GM23248 (cell line): ENCODE results near the gene CHST8. TPM values are rescaled to one million over a fixed set of nuclear protein-coding genes. Genes with fewer than 3 reads are reported as not detected.

Experiments used
- DNase-seq: peaks from one replicate; pipeline ENCODE4 v3.0.0-alpha.2; 2015
- H2AFZ ChIP-seq: fragments of 200-600 bp; sonication (generic); 2 replicates; pipeline ENCODE4 v1.6.1; 2016; ENCODE audit warnings: antibody characterized with exemption
- H3F3A ChIP-seq: fragments of 200-600 bp; sonication (generic); 2 replicates; pipeline ENCODE4 v1.6.1; 2016; ENCODE audit warnings: mild to moderate bottlenecking, antibody characterized with exemption, mixed run types; ENCODE audit not compliant: insufficient read depth
- H3K27ac ChIP-seq: fragments of 200-600 bp; sonication (generic); 2 replicates; pipeline ENCODE4 v1.5.1; 2016; ENCODE audit warnings: mild to moderate bottlenecking
- H3K27me3 ChIP-seq: fragments of 200-600 bp; sonication (generic); replicated peaks from 2 replicates; pipeline ENCODE4 v1.6.1; 2016; ENCODE audit warnings: mild to moderate bottlenecking; ENCODE audit not compliant: insufficient read depth
- H3K36me3 ChIP-seq: fragments of 200-600 bp; sonication (generic); 2 replicates; pipeline ENCODE4 v1.6.1; 2016; ENCODE audit warnings: low read depth, mild to moderate bottlenecking
- H3K4me1 ChIP-seq: fragments of 200-600 bp; sonication (generic); 2 replicates; pipeline ENCODE4 v1.6.1; 2016; ENCODE audit warnings: mild to moderate bottlenecking; ENCODE audit not compliant: insufficient read depth
- H3K4me2 ChIP-seq: fragments of 200-600 bp; sonication (generic); one replicate; pipeline ENCODE4 v1.6.1; 2016; ENCODE audit warnings: mild to moderate bottlenecking; ENCODE audit not compliant: unreplicated experiment
- H3K4me3 ChIP-seq: fragments of 200-600 bp; sonication (generic); 2 replicates; pipeline ENCODE4 v1.5.1; 2016; ENCODE audit warnings: mild to moderate bottlenecking
- H3K79me2 ChIP-seq: fragments of 200-600 bp; sonication (generic); 2 replicates; pipeline ENCODE4 v1.6.1; 2016; ENCODE audit warnings: mild to moderate bottlenecking; ENCODE audit not compliant: insufficient read depth
- H3K9ac ChIP-seq: fragments of 200-600 bp; sonication (generic); 2 replicates; pipeline ENCODE4 v1.6.1; 2016; ENCODE audit warnings: mild to moderate bottlenecking
- H3K9me2 ChIP-seq: fragments of 200-600 bp; sonication (generic); 2 replicates; pipeline ENCODE4 v1.6.1; 2016; ENCODE audit warnings: mixed run types, mild to moderate bottlenecking, moderate library complexity; ENCODE audit not compliant: insufficient read depth
- H3K9me3 ChIP-seq: fragments of 200-600 bp; sonication (generic); one replicate; pipeline ENCODE4 v1.6.1; 2017; ENCODE audit warnings: low read depth
- H4K20me1 ChIP-seq: fragments of 200-600 bp; sonication (generic); 2 replicates; pipeline ENCODE4 v1.6.0; 2016; ENCODE audit not compliant: insufficient read depth
- EZH2 ChIP-seq: fragments of 200-600 bp; sonication (generic); IDR thresholded peaks from 2 replicates; pipeline ENCODE4 v1.6.1; 2018; ENCODE audit warnings: antibody characterized with exemption, mild to moderate bottlenecking; ENCODE audit not compliant: insufficient read depth, poor library complexity, severe bottlenecking
- EZH2phosphoT487 ChIP-seq: fragments of 200-600 bp; sonication (generic); IDR thresholded peaks from 2 replicates; pipeline ENCODE4 v1.6.1; 2018; ENCODE audit warnings: antibody characterized with exemption, moderate library complexity, mild to moderate bottlenecking, low read depth; ENCODE audit not compliant: insufficient read depth
- WGBS, 2 experiments: methylation state at CpG; one replicate each; pipeline ENCODE4 v1.1.6; 2015 to 2017; ENCODE audit warnings: low lambda C conversion rate in 2 of 2, low coverage in 1 of 2; ENCODE audit errors: missing lambda C conversion rate in 2 of 2; 5-methylcytosine and 5-hydroxymethylcytosine counted together
- in situ Hi-C: fragments of 300-500 bp; cut with MboI; formaldehyde crosslinking; loops from 2 replicates; pipeline ENCODE4 v1.15.0; 2020
- polyA plus RNA-seq: library from polyadenylated mRNA; unstranded; fragments of >200 nt; fragmentation: Nextera tagmentation; extraction: Ambion mirVana; gene quantifications from 2 replicates; pipeline ENCODE4 v1.2.1, GENCODE V29; 2016
- total RNA-seq: library from RNA; depleted of rRNA; stranded (reverse); fragments of >200 nt; shearing (Covaris generic); gene quantifications from 2 replicates; pipeline ENCODE4 v1.2.3, GENCODE V29; 2014

The CHST8 gene
- total and polyA plus RNA-seq, 2 experiments from 2014 or later = 0.30 to 1.1 TPM

DNA sequence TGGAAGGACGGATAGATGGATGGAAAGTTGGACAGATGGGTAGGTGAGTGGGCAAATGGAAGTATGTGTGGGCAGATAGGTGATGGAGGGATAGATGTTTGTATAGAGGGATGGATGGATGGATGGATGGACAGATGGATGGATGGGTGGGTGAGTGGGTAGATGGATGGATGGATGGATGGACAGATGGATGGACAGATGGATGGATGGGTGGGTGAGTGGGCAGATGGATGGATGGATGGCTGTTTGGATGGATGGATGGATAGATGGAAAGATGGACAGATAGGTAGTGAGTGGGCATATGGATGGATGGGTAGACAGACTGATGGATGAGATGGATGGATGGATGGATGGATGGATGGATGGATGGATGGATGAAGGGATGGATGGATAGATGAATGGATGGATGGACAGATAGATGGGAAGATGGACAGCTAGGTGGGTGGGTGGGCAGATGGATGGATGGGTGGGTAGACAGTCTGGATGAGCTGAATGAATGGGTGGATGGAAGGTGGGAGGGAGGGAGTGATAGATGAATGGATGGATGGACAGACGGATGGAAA lies 100.1 kb downstream of the CHST8 start:
- H3K9me2 ChIP-seq = no peaks in the 10 kb centered on the region
- H3K36me3 ChIP-seq = no peaks in the 10 kb centered on the region
- H3K79me2 ChIP-seq = no peaks in the 10 kb centered on the region
- no peak overlapping the region for H2AFZ ChIP-seq
- WGBS, 2 experiments = 13 to 15% methylated on average over 1 to 2 of the region's 2 CpGs
- no peaks in the 10 kb centered on the region for H4K20me1 ChIP-seq
- no peaks in the 10 kb centered on the region for H3K27me3 ChIP-seq
- in situ Hi-C loops = no loop called here
- no peaks in the 10 kb centered on the region for H3F3A ChIP-seq
- no peak overlapping the region for H3K27ac ChIP-seq
- H3K4me3 ChIP-seq = no peak overlapping the region
- no peaks in the 10 kb centered on the region for H3K9me3 ChIP-seq
- H3K9ac ChIP-seq = no peak overlapping the region
- no peak overlapping the region for H3K4me2 ChIP-seq
- TF ChIP-seq EZH2phosphoT487 = no peak
- no peak for TF ChIP-seq EZH2
- DNase-seq = no peak
- no peaks in the 10 kb centered on the region for H3K4me1 ChIP-seq

DNA sequence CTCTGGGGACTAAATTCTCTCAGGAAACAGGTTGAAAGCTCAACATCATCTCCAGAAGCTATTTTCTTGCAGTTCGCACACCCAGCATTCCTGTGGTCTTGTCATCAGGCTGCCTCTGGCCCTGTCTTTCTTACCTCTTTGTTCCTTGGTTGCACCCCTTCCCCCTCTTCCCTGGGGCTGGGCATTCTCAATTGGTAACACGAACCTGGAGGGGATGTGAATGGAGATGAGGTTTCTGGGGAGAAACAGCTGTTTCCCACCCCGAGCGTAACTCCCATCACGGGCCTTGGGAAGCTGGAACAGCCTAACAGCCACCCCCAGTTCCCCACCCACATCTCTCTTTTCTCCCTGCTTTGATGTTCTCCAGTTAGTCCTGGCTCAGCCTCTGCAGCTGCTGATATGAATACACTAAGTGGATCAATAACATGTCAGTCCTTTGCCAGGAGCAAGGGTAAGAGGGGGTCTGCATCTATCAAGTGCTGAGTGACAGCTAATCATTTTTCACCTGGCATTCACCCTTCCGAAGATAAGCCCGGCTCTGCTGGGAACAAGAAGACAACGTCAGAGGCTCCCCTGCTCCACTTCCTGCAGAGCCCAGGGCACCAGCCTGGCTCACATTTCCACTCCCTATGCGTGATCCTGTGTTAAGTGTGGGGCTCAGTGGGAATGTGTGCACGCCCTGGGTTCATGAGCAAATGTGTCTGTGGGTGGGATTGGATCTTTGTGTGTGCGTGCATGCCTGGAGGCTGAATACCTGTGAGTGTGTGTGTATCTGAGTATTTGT lies 100.9 kb downstream of the CHST8 start:
- Histone ChIP-seq H3K4me1 (no peaks in the 10 kb centered on the region), H3K9me3 (no peaks in the 10 kb centered on the region), H2AFZ (no peak overlapping the region), H3K27ac (no peak overlapping the region), H3K9ac (no peak overlapping the region), H3F3A (no peaks in the 10 kb centered on the region), H3K4me3 (no peak overlapping the region), H4K20me1 (no peaks in the 10 kb centered on the region), H3K79me2 (no peaks in the 10 kb centered on the region), H3K9me2 (no peaks in the 10 kb centered on the region), H3K27me3 (no peaks in the 10 kb centered on the region), H3K36me3 (no peaks in the 10 kb centered on the region), H3K4me2 (no peak overlapping the region)
- WGBS, 2 experiments = 13% methylated on average over 11 of the region's 11 CpGs
- in situ Hi-C loops = no loop called here
- DNase-seq = no peak
- no peak for TF ChIP-seq EZH2phosphoT487
- TF ChIP-seq EZH2 = no peak

DNA sequence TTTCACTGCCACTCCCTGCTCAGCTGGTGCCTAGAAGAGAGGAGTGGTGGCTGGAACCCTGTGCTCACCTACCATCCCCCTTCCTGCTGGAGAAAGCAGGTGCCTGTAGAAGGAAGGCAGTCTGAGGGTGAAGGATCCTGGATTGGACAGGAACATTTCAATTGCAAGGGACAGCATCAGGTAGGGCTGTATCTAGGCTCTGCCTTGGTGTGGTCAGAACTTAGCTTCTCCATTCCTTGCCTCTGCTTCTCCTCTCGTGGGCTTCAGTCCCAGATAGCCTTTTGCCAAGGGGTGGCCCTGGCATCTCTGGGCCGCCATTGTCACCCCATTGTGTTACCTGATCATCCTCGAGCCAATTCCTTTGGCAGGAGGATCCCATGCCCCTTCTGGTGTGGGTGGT lies 101.8 kb downstream of the CHST8 start:
- DNase-seq = no peak
- no peaks in the 10 kb centered on the region for H3K9me3 ChIP-seq
- no peak overlapping the region for H3K4me2 ChIP-seq
- 15 to 17% methylated on average over 3 of the region's 3 CpGs for WGBS, 2 experiments
- H3F3A ChIP-seq = no peaks in the 10 kb centered on the region
- TF ChIP-seq EZH2 (no peak), EZH2phosphoT487 (no peak)
- no peak overlapping the region for H3K4me3 ChIP-seq
- no peaks in the 10 kb centered on the region; the same call in none of the 2 replicates for H3K27me3 ChIP-seq
- no peaks in the 10 kb centered on the region for H3K9me2 ChIP-seq
- no peaks in the 10 kb centered on the region for H3K4me1 ChIP-seq
- H4K20me1 ChIP-seq = no peaks in the 10 kb centered on the region
- in situ Hi-C loops = no loop called here
- no peak overlapping the region for H3K9ac ChIP-seq
- no peak overlapping the region for H3K27ac ChIP-seq
- H2AFZ ChIP-seq = no peak overlapping the region
- no peaks in the 10 kb centered on the region for H3K79me2 ChIP-seq
- no peaks in the 10 kb centered on the region for H3K36me3 ChIP-seq

DNA sequence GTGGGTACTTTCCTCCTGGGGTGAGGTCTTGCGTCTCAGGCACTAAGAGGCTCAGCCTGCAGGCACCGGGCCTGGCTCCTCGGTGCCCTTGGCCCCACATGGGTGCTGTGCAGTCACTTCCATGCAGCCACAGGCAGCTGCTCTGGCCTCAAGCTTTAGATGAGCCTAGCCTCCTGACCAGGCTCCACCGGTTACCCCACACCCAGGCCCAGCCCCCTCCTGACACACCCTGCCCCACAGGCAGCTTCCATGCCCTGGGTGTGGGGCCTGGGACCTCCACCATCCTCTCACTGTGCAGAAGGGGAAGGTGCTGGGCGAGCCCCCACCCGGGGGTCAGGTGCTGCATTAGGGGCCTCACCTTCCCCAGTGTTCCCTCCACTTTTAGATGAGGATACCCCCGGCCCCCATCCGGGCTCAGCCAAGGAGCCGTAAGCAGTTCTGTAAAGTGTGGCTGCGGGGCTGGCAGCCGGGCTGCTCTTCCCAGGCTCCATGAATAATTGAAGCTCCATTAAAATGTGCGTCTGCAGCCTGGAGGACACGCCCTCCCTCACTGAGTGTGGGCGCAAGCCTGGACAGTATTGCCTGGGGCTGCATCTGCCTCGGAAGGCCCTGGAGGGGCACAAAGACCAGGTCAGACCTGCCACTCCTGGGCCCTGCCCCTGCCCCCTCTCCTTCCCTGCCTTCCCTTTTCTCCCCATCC lies 102.4 kb downstream of the CHST8 start:
- Histone ChIP-seq H3K9me2 (no peaks in the 10 kb centered on the region), H3K4me2 (no peak overlapping the region), H3K4me1 (no peaks in the 10 kb centered on the region), H3F3A (no peaks in the 10 kb centered on the region), H3K9ac (no peak overlapping the region), H3K79me2 (no peaks in the 10 kb centered on the region), H3K36me3 (no peaks in the 10 kb centered on the region), H3K27me3 (no peaks in the 10 kb centered on the region; the same call in none of the 2 replicates), H3K9me3 (no peaks in the 10 kb centered on the region), H3K4me3 (no peak overlapping the region), H2AFZ (no peak overlapping the region), H4K20me1 (no peaks in the 10 kb centered on the region), H3K27ac (no peak overlapping the region)
- TF ChIP-seq EZH2phosphoT487 = no peak
- 35 to 38% methylated on average over 14 to 15 of the region's 15 CpGs for WGBS, 2 experiments
- in situ Hi-C loops = no loop called here
- DNase-seq = no peak
